ENCODE measurements around the gene MORC3. TPM values are rescaled to one million over a fixed set of nuclear protein-coding genes. Genes with fewer than 3 reads are reported as not detected.

The MORC3 gene
- total and polyA plus RNA-seq, 9 of the 15 experiments (the other 6 are each of a cell fraction or from before 2014, with no cell fraction given) = 12.7 to 53.7 (median 36.0) TPM

GRCh38 chr21:36385233-36386030 lies 65.4 kb downstream of the MORC3 start, which contains the start of gene CHAF1B (continued):
- TF ChIP-seq ARID3B (CRISPR knock-in tag; IDR thresholded peaks at IDR 0.05; ENCODE audit: borderline replicate concordance) = no peak
- no peak; the same call in 1 of the 2 replicates for TF ChIP-seq KLF13 (tag; IDR thresholded peaks at IDR 0.05; ENCODE audit: borderline replicate concordance, low read depth)
- peak; percentile 91 for TF ChIP-seq POLR2G (IDR thresholded peaks at IDR 0.05; ENCODE audit: low read depth, low read length)
- TF ChIP-seq RBM39 (optimal IDR thresholded peaks at IDR 0.05; ENCODE audit: low read depth, low read length) = no peak
- no peak for TF ChIP-seq LARP7 (IDR thresholded peaks at IDR 0.05)
- peak; percentile 64 to 81; a peak in 2 of 4 replicates for TF ChIP-seq UBTF (IDR thresholded peaks at IDR 0.05; ENCODE audit: borderline replicate concordance in 1 of 2, low read depth in 2 of 2, low read length in 2 of 2)
- TF ChIP-seq SOX6 (IDR thresholded peaks at IDR 0.05) = 0 out of 2 replicates have a peak, but pooled peaks have one; percentile 10
- no peak for TF ChIP-seq ARID1B (IDR thresholded peaks at IDR 0.05)
- TF ChIP-seq ZFP36 (IDR thresholded peaks at IDR 0.05; ENCODE audit: low read depth, low read length, partially characterized antibody) = no peak
- TF ChIP-seq SIN3A (IDR thresholded peaks at IDR 0.05; ENCODE audit: borderline replicate concordance in 2 of 2, control insufficient read depth in 1 of 2, low read depth in 2 of 2, low read length in 2 of 2) = peak in 1 of 2 experiments; percentile 85; a peak in 2 of 4 replicates
- TF ChIP-seq SNIP1 (IDR thresholded peaks at IDR 0.05; ENCODE audit: low read depth) = no peak
- no peak for TF ChIP-seq NCOA4 (IDR thresholded peaks at IDR 0.05; ENCODE audit: partially characterized antibody)
- peak in 1 of 2 experiments; percentile 62; a peak in 3 of 4 replicates for TF ChIP-seq MNT (conservative IDR thresholded peaks at IDR 0.05)
- no peak for TF ChIP-seq ZBTB17 (CRISPR knock-in tag; IDR thresholded peaks at IDR 0.05)
- TF ChIP-seq POLR2AphosphoS5 (IDR thresholded peaks at IDR 0.05; ENCODE audit: control insufficient read depth, insufficient read depth, low read depth, low read length) = peak; percentile 80
- TF ChIP-seq CREM (IDR thresholded peaks at IDR 0.05; ENCODE audit: low read depth) = peak; percentile 77
